Osteoblast (primary cell): ENCODE results near the gene SCAMP5. TPM values are rescaled to one million over a fixed set of nuclear protein-coding genes. Genes with fewer than 3 reads are reported as not detected.
A peak's percentile ranks its signal among the peaks of the same experiment; 100 is the strongest.

Experiments used
- DNase-seq: peaks from one replicate; pipeline ENCODE4 v3.0.0; 2011; ENCODE audit warnings: low spot score, mixed read lengths; ENCODE audit not compliant: insufficient read length; ENCODE audit errors: missing footprints
- H2AFZ ChIP-seq: 2 replicates; pipeline ENCODE4 v1.6.0; 2011; ENCODE audit warnings: mild to moderate bottlenecking, low read length
- H3K27ac ChIP-seq: 2 replicates; pipeline ENCODE4 v1.5.1; 2011; ENCODE audit warnings: mild to moderate bottlenecking, low read depth, low read length, moderate library complexity
- H3K27me3 ChIP-seq: 2 replicates; pipeline ENCODE4 v1.6.0; 2012; ENCODE audit warnings: mild to moderate bottlenecking, control low read depth, inconsistent platforms, low read length, moderate library complexity; ENCODE audit not compliant: insufficient read depth
- H3K36me3 ChIP-seq: 2 replicates; pipeline ENCODE4 v1.5.1; 2011; ENCODE audit warnings: mild to moderate bottlenecking, low read length, control low read depth, moderate library complexity; ENCODE audit not compliant: insufficient read depth
- H3K4me1 ChIP-seq: 2 replicates; pipeline ENCODE4 v1.5.1; 2011; ENCODE audit warnings: mild to moderate bottlenecking, low read length, control low read depth, moderate library complexity; ENCODE audit not compliant: insufficient read depth
- H3K4me2 ChIP-seq: 2 replicates; pipeline ENCODE4 v1.6.0; 2011; ENCODE audit warnings: mild to moderate bottlenecking, low read length; ENCODE audit not compliant: insufficient read depth
- H3K4me3 ChIP-seq: fragments of 200-600 bp; sonication (generic); 3 replicates; pipeline ENCODE4 v1.5.1; 2012; ENCODE audit warnings: mild to moderate bottlenecking, low read length, inconsistent platforms; ENCODE audit not compliant: insufficient read depth
- H3K79me2 ChIP-seq: 2 replicates; pipeline ENCODE4 v1.6.0; 2012; ENCODE audit warnings: mild to moderate bottlenecking, low read length, control low read depth, inconsistent platforms; ENCODE audit not compliant: insufficient read depth
- H3K9me3 ChIP-seq: 2 replicates; pipeline ENCODE4 v1.5.1; 2011; ENCODE audit warnings: low read depth, low read length, control low read depth
- H4K20me1 ChIP-seq: 2 replicates; pipeline ENCODE4 v1.6.0; 2012; ENCODE audit warnings: mild to moderate bottlenecking, low read length, control low read depth; ENCODE audit not compliant: insufficient read depth
- total RNA-seq: library from RNA; depleted of rRNA; stranded (reverse); fragments of >200 nt; gene quantifications from 2 replicates; pipeline ENCODE4 v1.2.3, GENCODE V29; 2012
- TF ChIP-seq, protein P1 (sequence below): IDR thresholded peaks from 2 replicates; pipeline ENCODE4 v1.5.1; 2011; ENCODE audit warnings: mild to moderate bottlenecking, low read depth, low read length, moderate library complexity; ENCODE audit errors: extremely low read depth

SCAMP5 gene
- 0.88 and 1.8 TPM in 2 replicates for total RNA-seq

- H4K20me1 ChIP-seq: no peaks in the 10 kb centered on the region
- peaks cover 4% of the 10 kb centered on the region for H3K9me3 ChIP-seq
- DNase-seq: peak; percentile 100
- H3K4me1 ChIP-seq: no peaks in the 10 kb centered on the region
- peak within 1 kb of the TSS; percentile 73 for H3K4me3 ChIP-seq
- H3K36me3 ChIP-seq: no peaks in the 10 kb centered on the region
- TF ChIP-seq, protein P1, sequence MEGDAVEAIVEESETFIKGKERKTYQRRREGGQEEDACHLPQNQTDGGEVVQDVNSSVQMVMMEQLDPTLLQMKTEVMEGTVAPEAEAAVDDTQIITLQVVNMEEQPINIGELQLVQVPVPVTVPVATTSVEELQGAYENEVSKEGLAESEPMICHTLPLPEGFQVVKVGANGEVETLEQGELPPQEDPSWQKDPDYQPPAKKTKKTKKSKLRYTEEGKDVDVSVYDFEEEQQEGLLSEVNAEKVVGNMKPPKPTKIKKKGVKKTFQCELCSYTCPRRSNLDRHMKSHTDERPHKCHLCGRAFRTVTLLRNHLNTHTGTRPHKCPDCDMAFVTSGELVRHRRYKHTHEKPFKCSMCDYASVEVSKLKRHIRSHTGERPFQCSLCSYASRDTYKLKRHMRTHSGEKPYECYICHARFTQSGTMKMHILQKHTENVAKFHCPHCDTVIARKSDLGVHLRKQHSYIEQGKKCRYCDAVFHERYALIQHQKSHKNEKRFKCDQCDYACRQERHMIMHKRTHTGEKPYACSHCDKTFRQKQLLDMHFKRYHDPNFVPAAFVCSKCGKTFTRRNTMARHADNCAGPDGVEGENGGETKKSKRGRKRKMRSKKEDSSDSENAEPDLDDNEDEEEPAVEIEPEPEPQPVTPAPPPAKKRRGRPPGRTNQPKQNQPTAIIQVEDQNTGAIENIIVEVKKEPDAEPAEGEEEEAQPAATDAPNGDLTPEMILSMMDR: no peak
- H3K4me2 ChIP-seq: peak within 1 kb of the TSS; percentile 86
- peak within 1 kb of the TSS; percentile 88 for H2AFZ ChIP-seq
- H3K79me2 ChIP-seq: no peaks in the 10 kb centered on the region
- H3K27me3 ChIP-seq: peaks cover 26% of the 10 kb centered on the region
- no peak within 1 kb of the TSS for H3K27ac ChIP-seq
Measured at GRCh38 chr15:74995182-74995778, at the start of gene SCAMP5. TSS of gene SCAMP5 (plus strand) at chr15:74995563. CDS start at chr15:75011840, 16,277 bp downstream.

DNA sequence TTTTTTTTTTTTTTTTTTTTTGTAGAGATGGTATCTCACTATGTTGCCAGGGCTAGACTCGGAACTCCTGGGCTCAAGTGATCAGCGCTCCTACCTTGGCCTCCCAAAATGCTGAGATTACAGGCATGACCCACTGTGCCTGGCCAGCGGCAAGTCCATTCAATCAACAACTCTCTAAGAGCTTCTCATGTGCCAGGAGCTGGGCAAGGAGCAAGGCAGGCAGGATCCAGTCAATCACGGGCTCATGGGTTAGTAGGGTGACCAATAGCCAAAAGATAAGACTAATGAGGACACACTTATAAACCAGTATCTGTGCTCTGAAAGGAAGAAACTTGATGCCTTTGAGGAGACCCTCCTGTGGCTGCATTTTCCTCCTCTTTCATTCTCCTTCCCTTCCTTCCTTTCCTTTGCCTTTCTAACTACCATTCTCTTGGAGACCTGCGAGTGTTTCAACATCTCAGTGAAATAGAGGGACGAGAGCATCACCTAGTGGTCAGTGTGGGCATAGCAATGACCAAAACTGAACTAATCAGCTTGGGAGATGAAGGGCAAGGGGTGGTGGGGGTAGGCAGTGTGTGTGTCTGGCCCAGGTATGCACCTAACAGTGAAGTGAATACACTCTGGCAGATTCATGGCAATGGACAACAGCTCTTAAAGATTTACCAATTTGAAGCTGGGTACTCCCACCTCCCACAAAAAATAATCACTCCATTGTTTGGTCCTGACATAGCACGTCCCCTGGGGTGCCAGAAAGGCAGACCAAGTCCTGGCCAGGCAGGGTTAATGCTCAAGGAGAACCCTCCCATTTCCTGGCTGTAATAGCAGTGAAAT lies 45.1 kb upstream of the SCAMP5 start:
- H4K20me1 ChIP-seq: no peaks in the 10 kb centered on the region
- TF ChIP-seq, protein P1: peak; percentile 99
- no peaks in the 10 kb centered on the region for H3K36me3 ChIP-seq
- H3K4me3 ChIP-seq: no peak overlapping the region
- H2AFZ ChIP-seq: peak overlapping the region; percentile 45
- peak; percentile 94 for DNase-seq
- peak overlapping the region; percentile 41 for H3K4me2 ChIP-seq
- H3K79me2 ChIP-seq: no peaks in the 10 kb centered on the region
- peaks cover 2% of the 10 kb centered on the region for H3K27me3 ChIP-seq
- peaks cover 9% of the 10 kb centered on the region for H3K4me1 ChIP-seq
- H3K9me3 ChIP-seq: no peaks in the 10 kb centered on the region
- no peak overlapping the region for H3K27ac ChIP-seq

DNA sequence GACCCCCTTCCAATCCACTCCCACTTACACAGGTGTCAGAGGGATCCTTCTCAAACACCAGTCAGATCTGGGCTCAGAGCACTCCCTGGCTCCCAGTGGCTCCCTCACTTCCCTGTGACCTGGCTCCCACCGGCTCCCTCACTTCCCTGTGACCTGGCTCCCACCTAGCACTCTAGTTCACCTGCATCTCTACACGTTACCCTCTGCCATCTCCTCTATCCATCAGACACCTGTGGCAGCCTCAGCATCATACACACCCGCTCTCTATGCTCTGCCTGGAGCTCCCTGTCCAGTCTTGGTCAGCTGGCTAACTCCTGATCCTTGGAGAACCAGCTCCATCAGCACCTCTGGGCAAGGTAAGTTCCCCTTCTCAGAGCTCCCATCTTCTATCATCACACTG lies 44.4 kb upstream of the SCAMP5 start:
- Histone ChIP-seq H3K79me2 (no peaks in the 10 kb centered on the region), H3K4me1 (peaks cover 9% of the 10 kb centered on the region), H2AFZ (no peak overlapping the region), H3K4me3 (no peak overlapping the region), H3K9me3 (no peaks in the 10 kb centered on the region), H4K20me1 (no peaks in the 10 kb centered on the region), H3K36me3 (no peaks in the 10 kb centered on the region), H3K27ac (no peak overlapping the region), H3K4me2 (no peak overlapping the region), H3K27me3 (peaks cover 9% of the 10 kb centered on the region)
- TF ChIP-seq, protein P1: no peak
- no peak for DNase-seq

GRCh38 chr15:74954515-74954914 lies 40.8 kb upstream of the SCAMP5 start:
- Histone ChIP-seq H3K36me3 (no peaks in the 10 kb centered on the region), H3K4me2 (peak overlapping the region; percentile 30), H2AFZ (no peak overlapping the region), H3K4me1 (peaks cover 24% of the 10 kb centered on the region), H3K9me3 (no peaks in the 10 kb centered on the region), H4K20me1 (no peaks in the 10 kb centered on the region), H3K4me3 (no peak overlapping the region), H3K27me3 (peaks cover 37% of the 10 kb centered on the region), H3K27ac (no peak overlapping the region), H3K79me2 (no peaks in the 10 kb centered on the region)
- TF ChIP-seq, protein P1: no peak
- peak; percentile 93 for DNase-seq
